Left colon (tissue), 2 donors: ENCODE measurements around the gene MRTFB. TPM values are rescaled to one million over a fixed set of nuclear protein-coding genes. Genes with fewer than 3 reads are reported as not detected.

ENCODE experiments used
- ATAC-seq: fragments of 200-7000 bp; cut with Tn5 transposase; one replicate; pipeline ENCODE4 v1.9.1; 2020; ENCODE audit warnings: mild to moderate bottlenecking, moderate library complexity
- DNase-seq, 2 donors: peaks; one replicate each; pipeline ENCODE4 v3.0.0-alpha.2; 2020
- intact Hi-C, 2 donors: fragments of 100-400 bp; cut with DNase I in 1 of 2; cut with micrococcal nuclease in 1 of 2; formaldehyde crosslinking; loops; one replicate each; pipeline versions ENCODE4 v1.11.2 to v1.14.0; 2022; cut with DNase I, micrococcal nuclease
- total RNA-seq, 2 donors: library from RNA; stranded (reverse); fragmentation: NEBNext Ultra II Directional; extraction: Animal tissue kit (Norgen Biotek cat#: 25700); gene quantifications; one replicate each; pipeline ENCODE4 v1.2.1, GENCODE V29; 2021
- donor health status: DM: no; HTN: no; CAD: no.
- donor health status: DM: yes; HTN: yes; CAD: no.

The MRTFB gene
- total RNA-seq, 2 donors from 2014 or later, result 40.0 to 44.7 TPM

DNA sequence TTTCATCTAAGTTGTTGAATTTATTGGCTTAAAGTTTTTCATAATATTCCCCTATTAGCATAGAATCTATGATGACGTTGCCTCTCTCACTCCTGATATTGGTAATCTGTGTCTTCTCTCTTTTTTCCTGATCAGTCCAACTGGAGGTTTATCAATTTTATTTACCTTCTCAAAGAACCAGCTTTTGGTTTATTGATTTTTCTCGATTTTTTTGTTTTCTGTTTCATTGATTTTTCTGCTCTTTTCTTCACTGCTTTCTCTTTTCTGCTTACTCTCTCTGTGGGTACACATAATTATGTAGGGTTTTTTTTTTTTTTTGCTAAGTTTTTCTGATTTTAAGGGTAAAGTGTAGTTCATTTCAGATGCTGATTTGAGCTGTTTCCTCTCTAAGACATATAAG is 29.7 kb downstream of the MRTFB start:
- DNase-seq, result no peak
- intact Hi-C loops, result no loop called here
- ATAC-seq, result no peak

DNA sequence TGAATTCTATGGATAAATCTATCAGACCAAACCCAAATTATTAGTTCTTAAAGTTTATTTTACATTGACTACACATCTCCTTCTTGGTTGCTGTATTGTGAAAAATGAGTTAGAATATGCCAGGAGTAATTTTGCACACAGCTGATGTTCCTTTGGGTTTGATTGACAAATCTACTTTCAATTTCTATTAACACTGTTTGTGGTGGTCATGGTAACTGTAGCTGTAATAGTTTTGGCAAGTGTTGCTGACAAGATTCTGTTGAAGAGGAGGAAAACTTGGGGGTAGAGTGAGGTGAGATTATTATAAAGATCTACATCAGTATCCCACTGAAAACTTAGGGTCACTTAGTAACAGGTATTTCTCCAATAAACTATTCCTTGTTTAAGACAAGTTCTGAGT is 30.3 kb downstream of the MRTFB start:
- intact Hi-C loops, result no loop called here
- no peak for ATAC-seq
- DNase-seq, result no peak

- no peak for DNase-seq
- peak; percentile 91 for ATAC-seq
- intact Hi-C loops, result no loop called here
These were observed 32.0 kb downstream of the MRTFB start for GRCh38 chr16:14102925-14103720.

DNA sequence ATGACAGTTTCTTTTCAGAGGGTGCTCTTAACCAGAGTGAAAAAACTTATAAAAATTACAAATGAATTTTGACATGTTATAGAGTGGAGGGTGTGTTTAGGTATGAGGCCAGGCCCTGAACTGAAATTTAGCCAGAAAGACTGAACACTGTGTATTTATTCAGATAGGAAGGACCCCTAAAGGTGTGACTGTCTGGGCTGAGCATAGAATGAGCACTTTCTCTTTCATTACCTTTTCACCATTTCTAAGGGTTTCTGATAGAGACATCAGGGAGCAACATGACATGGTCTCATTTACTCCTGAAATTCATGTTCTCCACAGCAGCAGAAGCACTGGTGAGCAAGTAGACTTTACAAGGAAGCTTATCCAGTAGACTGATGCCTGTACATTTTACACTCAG is 32.9 kb downstream of the MRTFB start:
- intact Hi-C loops, result no loop called here
- ATAC-seq (no peak), DNase-seq (no peak)

DNA sequence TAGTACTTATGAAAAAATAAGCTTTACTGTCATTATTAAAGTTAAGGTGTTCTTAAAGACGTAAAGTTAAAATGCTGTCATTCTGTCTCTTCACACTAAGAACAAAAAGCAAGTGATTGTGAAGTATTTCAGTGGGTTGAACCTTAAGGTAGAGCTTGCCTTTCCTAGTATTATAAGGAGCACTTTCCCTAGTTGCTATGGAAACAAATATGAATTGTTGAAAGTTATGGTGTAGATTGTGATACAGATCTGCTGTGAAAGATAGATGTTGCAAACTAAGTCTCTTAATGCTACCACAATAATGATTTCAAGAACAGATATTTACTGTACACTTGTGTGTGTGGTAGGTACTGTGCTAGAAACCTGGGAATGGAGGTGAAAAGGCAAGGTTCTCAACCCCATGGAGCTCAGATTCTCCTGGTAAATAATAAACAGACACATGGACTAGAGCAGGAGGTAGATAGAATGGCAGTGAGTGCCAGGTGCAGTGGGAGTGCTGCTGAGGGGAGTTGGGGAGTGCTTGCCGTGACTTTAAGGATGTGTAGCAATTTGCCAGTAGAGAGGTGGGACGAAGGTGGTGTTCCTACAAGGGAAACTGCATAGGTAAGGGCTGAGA is 34.7 kb downstream of the MRTFB start:
- ATAC-seq, result no peak
- DNase-seq, result no peak
- intact Hi-C loops, result no loop called here

GRCh38 chr16:14106457-14106856 is 35.3 kb downstream of the MRTFB start:
- intact Hi-C loops, result no loop called here
- ATAC-seq, result no peak
- DNase-seq, result no peak

GRCh38 chr16:14106961-14107360 is 35.8 kb downstream of the MRTFB start:
- DNase-seq (no peak), ATAC-seq (no peak)
- intact Hi-C loops, result no loop called here

DNA sequence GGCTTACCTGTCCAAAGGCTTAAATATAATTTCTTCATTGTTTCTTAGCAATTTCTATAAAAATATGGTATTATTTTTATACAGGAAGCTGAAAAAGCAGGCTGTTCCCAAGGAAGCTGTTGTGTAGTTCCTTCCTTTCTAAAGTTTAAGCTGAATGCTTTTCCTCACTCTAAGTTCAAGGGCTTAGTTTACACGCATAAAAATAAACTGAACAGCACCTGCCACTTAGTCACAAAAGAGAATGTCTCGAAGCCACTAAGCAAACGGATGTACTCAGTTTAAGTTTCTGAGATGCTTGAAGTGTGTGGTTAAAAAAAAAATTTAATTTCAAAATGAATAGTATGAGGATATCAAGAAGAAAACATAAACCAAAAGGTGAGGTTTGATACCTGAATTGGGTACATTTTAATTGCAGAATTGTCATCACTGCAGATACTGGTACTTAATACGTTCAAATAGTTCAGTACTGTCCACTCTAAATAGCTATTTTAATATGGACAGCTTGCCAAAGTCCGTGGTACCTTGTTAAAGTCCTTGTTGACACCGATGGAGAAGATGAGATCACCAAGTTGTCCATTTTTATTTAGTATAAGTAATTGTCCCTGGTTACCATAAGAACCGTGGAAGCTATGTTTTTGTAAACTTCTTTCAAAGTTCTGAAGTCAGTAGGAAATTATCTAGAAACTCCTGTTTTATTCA is 38.1 kb downstream of the MRTFB start:
- no peak for DNase-seq
- intact Hi-C loops, result no loop called here
- no peak for ATAC-seq

DNA sequence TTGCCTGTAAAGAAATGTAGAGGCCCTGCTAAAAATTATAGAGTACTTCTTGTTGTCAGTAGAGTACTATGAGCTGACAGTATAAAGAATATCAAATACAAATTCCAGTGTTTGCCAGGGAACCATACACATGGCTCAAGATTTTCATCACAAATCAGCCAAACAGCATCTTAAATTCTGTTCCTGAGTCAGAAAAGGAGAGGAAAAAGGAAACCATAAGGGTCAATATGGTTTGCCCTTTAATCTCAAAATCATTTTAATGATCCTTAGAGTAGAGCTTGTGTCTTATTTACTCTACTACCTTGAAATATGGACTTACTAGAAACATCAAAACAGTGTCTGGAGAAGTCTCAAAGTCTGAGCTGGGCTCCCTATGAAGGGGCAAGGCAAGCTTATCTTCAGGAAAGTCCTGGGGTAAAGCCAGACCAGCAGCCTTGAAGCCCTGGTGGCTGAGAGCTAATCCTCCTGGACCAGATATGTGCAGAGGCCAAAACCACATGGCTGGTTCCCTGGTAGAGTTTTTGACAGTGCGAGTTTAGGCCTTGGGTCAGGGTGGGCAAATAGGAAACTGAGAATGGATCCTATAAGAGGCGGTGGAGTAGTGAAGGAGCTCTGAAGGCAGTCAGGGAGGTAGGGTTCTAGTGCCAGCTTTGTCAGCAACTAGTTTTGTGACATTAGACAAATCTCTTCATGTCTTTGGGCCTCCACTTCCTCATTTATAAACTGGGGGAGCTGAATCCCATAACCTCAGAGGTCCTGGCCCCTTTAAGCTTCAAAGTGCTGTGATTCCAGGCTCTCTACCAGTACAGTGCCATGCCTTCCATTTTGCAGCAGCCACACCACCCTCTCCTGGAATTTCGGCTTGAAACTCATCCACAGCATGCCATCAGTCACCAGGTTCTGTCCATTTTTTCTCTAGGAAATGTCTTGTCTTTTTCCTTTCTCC is 38.9 kb downstream of the MRTFB start:
- intact Hi-C loops, result no loop called here
- no peak for DNase-seq
- peak; percentile 18 for ATAC-seq

DNA sequence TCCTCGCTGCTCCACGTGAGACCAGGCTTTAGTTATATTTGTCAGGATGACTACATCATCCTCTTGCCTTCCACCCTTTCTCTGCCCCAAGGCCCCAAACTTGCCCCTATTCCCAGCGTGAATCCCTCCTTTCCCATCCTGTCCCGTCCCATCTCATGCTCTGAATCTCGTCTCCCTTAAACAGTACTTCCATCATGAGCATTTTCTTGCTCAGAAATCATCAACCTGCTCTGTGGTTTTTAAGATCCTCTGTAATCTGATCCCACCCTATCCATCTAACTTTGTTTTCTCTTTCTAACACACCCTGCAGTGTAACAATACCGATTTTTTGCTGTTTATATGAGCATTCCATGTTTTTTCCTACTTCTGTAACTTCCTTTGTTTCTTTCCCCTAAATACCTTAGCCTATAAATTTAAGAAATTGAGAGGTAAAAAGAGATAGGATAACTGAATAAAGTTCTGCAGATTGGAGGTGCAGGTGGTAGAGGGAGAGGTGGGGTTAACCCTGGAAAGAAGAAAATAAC is 39.7 kb downstream of the MRTFB start:
- no peak for DNase-seq
- no peak for ATAC-seq
- intact Hi-C loops, result no loop called here

- peak; percentile 83 for ATAC-seq
- intact Hi-C loops, result no loop called here
- DNase-seq, result peak; percentile 56 to 81
These were observed 40.8 kb downstream of the MRTFB start for GRCh38 chr16:14111713-14112538.

DNA sequence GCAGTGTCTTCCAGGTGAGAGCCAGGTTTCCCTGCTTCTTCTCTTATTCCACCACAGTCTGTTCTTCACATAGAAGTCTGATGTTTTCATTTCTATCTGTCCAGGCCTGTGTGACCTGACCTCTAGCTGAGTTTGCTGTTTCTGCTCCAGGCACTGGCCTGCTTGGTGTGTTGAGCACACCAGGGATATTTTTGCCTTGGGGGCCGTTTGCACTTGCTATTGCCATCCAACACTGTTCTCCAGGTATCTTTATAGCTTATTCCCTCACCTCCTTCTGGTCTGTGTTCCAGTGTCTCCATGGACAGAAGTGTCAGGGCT is 41.4 kb downstream of the MRTFB start:
- no peak for ATAC-seq

GRCh38 chr16:14113344-14113743 is 42.2 kb downstream of the MRTFB start:
- no peak for DNase-seq
- no peak for ATAC-seq

More for the DNA sequence above, 41.4 kb downstream of the MRTFB start:
- intact Hi-C loops, result no loop called here
- no peak for DNase-seq

GRCh38 chr16:14117051-14117450 is 45.9 kb downstream of the MRTFB start:
- DNase-seq (no peak), ATAC-seq (peak; percentile 28)

More at GRCh38 chr16:14113344-14113743, 42.2 kb downstream of the MRTFB start:
- intact Hi-C loops, result no loop called here

GRCh38 chr16:14119799-14120198 is 48.7 kb downstream of the MRTFB start:
- ATAC-seq, result no peak
- DNase-seq, result no peak
- intact Hi-C loops, result no loop called here

More at GRCh38 chr16:14117051-14117450, 45.9 kb downstream of the MRTFB start:
- intact Hi-C loops, result no loop called here

GRCh38 chr16:14120335-14120734 is 49.2 kb downstream of the MRTFB start:
- no peak for ATAC-seq
- intact Hi-C loops, result no loop called here
- no peak for DNase-seq

DNA sequence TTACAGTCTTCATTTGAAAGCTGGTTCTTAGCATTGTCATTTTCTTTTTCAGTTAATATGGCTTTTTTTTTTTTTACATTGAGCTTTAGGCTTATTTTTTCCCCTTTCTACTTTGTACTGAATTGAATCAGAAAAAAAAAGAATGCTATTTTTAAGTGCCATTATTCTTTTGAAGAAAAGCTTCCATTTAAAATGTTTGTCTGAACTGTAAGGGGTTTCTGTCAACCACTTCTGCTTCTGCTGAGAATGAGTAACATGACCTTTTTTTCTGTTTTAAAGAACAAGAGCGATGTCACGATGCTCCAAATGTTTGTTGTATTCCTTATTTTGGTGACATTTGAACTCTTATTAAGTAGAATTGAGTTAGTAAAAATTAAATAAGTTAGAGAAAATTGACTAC is 50.0 kb downstream of the MRTFB start:
- ATAC-seq (no peak), DNase-seq (no peak)
- intact Hi-C loops, result no loop called here

DNA sequence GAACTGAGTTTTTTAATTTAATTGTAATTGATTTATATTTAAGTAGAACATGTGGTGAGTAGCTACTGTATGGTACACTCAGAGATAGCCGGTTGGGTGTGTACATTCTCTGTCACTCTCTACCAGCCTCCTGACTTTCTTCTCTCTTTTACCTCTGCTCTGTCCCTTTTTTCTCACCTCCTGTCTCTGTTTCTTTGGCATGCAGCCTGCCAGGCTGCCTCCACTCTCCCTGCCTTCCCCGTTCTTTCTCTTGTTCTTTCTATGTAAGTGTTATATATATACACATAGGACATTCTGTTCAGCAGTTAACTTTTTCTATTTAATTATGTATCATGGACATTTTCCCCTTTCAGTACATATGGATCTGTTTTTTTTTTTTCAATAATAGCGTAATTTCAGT is 50.8 kb downstream of the MRTFB start:
- ATAC-seq (no peak), DNase-seq (no peak)
- intact Hi-C loops, result no loop called here
